ENCODE data around the gene SASH3. TPM values are rescaled to one million over a fixed set of nuclear protein-coding genes. Genes with fewer than 3 reads are reported as not detected.

The SASH3 gene
- polyA plus RNA-seq, 2 of the 4 experiments (the other 2 are of a cell fraction): not detected

DNA sequence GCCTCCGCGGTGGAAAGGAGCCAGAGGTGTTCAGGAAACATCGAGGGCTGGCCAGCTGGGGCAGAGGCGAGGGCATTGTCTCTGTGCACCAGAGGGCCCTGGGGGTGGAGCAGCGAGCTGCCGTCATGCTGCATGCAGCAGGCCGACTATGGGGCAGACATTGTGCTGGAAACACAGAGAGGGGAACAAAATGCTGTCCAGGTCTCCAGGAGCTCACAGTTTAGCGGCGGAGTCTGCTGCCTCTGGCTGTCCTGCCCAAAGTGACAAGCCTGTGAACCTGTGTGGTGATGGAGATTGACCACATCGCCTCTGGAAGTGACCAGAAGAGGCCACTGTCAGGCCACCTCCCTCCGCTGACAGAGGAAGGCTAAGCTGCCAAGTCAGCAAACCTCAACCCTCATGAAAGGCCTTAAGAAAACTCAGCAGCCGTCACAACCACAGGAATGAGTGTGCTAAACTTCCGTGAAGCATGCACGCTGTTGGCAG lies 20.1 kb upstream of the SASH3 start:
- POLR2A ChIA-PET: no interaction called here
- DNase-seq (ENCODE audit: low read depth in 1 of 2, low spot score in 1 of 2) (peak in 1 of 2 experiments; percentile 9), ATAC-seq (peak; percentile 31 to 55; a peak in 3 of 6 replicates), FAIRE-seq (no peak)
- WGBS (ENCODE audit: missing lambda C conversion rate): 68% methylated on average over 9 of the region's 14 CpGs
- H3K4me3 ChIP-seq: no peak overlapping the region
- no peaks in the 10 kb centered on the region for H3K9me3 ChIP-seq
- CTCF ChIA-PET: interaction anchor here (1.0 to 1.9 kb wide), 2 partner anchors 33 to 37 kb away, joined by 3 to 6 read pairs; no protein-coding TSS in a partner anchor
- H3K27ac ChIP-seq: no peak overlapping the region
- no peak overlapping the region for H3K4me2 ChIP-seq
- H3K4me1 ChIP-seq: no peaks in the 10 kb centered on the region
- no peak for TF ChIP-seq SMC3 (IDR thresholded peaks at IDR 0.05)
- peak; percentile 69 for TF ChIP-seq MAFK (IDR thresholded peaks at IDR 0.05; ENCODE audit: partially characterized antibody)
- no peak for TF ChIP-seq CHD4 (IDR thresholded peaks at IDR 0.05; ENCODE audit: borderline replicate concordance)
- no peak for TF ChIP-seq JUN (IDR thresholded peaks at IDR 0.05)
- TF ChIP-seq JUNB (IDR thresholded peaks at IDR 0.05): no peak
- TF ChIP-seq, protein P1, sequence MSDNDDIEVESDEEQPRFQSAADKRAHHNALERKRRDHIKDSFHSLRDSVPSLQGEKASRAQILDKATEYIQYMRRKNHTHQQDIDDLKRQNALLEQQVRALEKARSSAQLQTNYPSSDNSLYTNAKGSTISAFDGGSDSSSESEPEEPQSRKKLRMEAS (IDR thresholded peaks at IDR 0.05): no peak

DNA sequence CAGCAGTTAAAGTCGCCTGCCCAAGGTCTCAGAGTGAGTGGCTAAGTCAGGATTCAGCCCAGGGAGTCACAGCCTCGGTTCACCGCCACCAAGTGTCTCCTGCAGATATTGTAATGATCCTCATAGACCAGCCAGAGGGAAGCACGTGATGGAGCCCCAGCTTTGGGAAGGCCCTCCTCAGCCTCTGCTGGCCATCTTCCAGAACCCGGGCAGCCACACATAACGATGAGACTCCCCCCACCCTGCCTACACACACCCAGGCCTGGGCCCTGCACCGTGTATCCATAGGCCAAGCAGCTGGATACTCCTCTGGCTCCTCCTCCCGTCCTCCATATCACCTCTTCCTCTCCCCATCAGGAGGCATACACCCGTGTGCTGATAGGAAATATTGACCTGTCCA lies 19.6 kb upstream of the SASH3 start:
- 65% methylated on average over 6 of the region's 9 CpGs for WGBS (ENCODE audit: missing lambda C conversion rate)

DNA sequence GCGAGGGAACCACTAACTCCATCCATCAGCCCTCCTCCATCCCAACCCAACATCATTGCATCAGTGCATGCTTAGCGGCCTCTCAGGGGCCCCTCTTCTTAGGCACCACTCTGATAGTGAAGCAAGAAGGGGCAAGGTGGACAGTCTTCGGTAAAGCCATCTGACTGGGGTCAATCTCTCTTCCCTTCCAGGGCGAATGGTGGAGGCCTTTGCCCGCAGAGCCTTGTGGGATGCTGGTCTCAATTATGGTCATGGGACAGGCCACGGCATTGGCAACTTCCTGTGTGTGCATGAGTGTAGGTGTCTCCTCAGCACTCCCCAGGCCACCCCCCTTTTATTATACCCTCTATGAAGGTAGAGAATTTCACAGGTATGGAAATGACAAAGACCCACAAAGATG lies 18.8 kb upstream of the SASH3 start:
- no peak overlapping the region for H3K4me3 ChIP-seq
- DNase-seq (ENCODE audit: low read depth in 1 of 2, low spot score in 1 of 2): no peak
- CTCF ChIA-PET: no interaction called here

More for the DNA sequence above, 19.6 kb upstream of the SASH3 start:
- H3K4me3 ChIP-seq: no peak overlapping the region
- TF ChIP-seq EP300 (IDR thresholded peaks at IDR 0.05) (no peak), RARB (CRISPR knock-in tag; IDR thresholded peaks at IDR 0.05) (no peak), HOXA7 (CRISPR knock-in tag; IDR thresholded peaks at IDR 0.05) (no peak), ZSCAN20 (CRISPR knock-in tag; IDR thresholded peaks at IDR 0.05) (no peak), CHD4 (IDR thresholded peaks at IDR 0.05; ENCODE audit: borderline replicate concordance) (no peak), CHD2 (IDR thresholded peaks at IDR 0.05; ENCODE audit: low read length, partially characterized antibody) (no peak), RFX5 (IDR thresholded peaks at IDR 0.05) (no peak), JUNB (IDR thresholded peaks at IDR 0.05) (no peak), FOXS1 (CRISPR knock-in tag; IDR thresholded peaks at IDR 0.05) (no peak), HOXB5 (CRISPR knock-in tag; IDR thresholded peaks at IDR 0.05) (no peak), FOSL2 (IDR thresholded peaks at IDR 0.05) (no peak), FOSL2 (CRISPR knock-in tag; IDR thresholded peaks at IDR 0.05) (no peak), JUN (IDR thresholded peaks at IDR 0.05) (no peak), FOSB (CRISPR knock-in tag; IDR thresholded peaks at IDR 0.05) (no peak), TP53 (CRISPR knock-in tag; IDR thresholded peaks at IDR 0.05) (no peak), NR3C1 (IDR thresholded peaks at IDR 0.05) (no peak), PHF8 (IDR thresholded peaks at IDR 0.05; ENCODE audit: borderline replicate concordance, low read depth) (no peak), KDM1A (IDR thresholded peaks at IDR 0.05; ENCODE audit: low read depth) (no peak)
- TF ChIP-seq, protein P2, sequence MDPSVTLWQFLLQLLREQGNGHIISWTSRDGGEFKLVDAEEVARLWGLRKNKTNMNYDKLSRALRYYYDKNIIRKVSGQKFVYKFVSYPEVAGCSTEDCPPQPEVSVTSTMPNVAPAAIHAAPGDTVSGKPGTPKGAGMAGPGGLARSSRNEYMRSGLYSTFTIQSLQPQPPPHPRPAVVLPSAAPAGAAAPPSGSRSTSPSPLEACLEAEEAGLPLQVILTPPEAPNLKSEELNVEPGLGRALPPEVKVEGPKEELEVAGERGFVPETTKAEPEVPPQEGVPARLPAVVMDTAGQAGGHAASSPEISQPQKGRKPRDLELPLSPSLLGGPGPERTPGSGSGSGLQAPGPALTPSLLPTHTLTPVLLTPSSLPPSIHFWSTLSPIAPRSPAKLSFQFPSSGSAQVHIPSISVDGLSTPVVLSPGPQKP (IDR thresholded peaks at IDR 0.05; ENCODE audit: low read depth, low read length): no peak
- TF ChIP-seq, protein P3, sequence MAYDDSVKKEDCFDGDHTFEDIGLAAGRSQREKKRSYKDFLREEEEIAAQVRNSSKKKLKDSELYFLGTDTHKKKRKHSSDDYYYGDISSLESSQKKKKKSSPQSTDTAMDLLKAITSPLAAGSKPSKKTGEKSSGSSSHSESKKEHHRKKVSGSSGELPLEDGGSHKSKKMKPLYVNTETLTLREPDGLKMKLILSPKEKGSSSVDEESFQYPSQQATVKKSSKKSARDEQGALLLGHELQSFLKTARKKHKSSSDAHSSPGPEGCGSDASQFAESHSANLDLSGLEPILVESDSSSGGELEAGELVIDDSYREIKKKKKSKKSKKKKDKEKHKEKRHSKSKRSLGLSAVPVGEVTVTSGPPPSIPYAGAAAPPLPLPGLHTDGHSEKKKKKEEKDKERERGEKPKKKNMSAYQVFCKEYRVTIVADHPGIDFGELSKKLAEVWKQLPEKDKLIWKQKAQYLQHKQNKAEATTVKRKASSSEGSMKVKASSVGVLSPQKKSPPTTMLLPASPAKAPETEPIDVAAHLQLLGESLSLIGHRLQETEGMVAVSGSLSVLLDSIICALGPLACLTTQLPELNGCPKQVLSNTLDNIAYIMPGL (CRISPR knock-in tag; IDR thresholded peaks at IDR 0.05; ENCODE audit: borderline replicate concordance): no peak
- TF ChIP-seq, protein P4, sequence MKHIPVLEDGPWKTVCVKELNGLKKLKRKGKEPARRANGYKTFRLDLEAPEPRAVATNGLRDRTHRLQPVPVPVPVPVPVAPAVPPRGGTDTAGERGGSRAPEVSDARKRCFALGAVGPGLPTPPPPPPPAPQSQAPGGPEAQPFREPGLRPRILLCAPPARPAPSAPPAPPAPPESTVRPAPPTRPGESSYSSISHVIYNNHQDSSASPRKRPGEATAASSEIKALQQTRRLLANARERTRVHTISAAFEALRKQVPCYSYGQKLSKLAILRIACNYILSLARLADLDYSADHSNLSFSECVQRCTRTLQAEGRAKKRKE (CRISPR knock-in tag; IDR thresholded peaks at IDR 0.05; ENCODE audit: low read depth): no peak
- CTCF ChIA-PET: no interaction called here
- POLR2A ChIA-PET: no interaction called here
- no peaks in the 10 kb centered on the region for H3K4me1 ChIP-seq
- H3K4me2 ChIP-seq: no peak overlapping the region
- FAIRE-seq: no peak
- no peaks in the 10 kb centered on the region for H3K9me3 ChIP-seq
- ATAC-seq: no peak
- H3K27ac ChIP-seq: no peak overlapping the region
- DNase-seq (ENCODE audit: low read depth in 1 of 2, low spot score in 1 of 2): no peak

More for the DNA sequence above, 18.8 kb upstream of the SASH3 start:
- ATAC-seq (no peak), FAIRE-seq (no peak)
- Histone ChIP-seq H3K4me2 (no peak overlapping the region), H3K4me1 (no peaks in the 10 kb centered on the region), H3K27ac (no peak overlapping the region), H3K9me3 (no peaks in the 10 kb centered on the region)
- POLR2A ChIA-PET: no interaction called here
- no peak for TF ChIP-seq RFX5 (IDR thresholded peaks at IDR 0.05)
- TF ChIP-seq CHD4 (IDR thresholded peaks at IDR 0.05; ENCODE audit: borderline replicate concordance): no peak
- no peak for TF ChIP-seq BHLHE40 (IDR thresholded peaks at IDR 0.05; ENCODE audit: low read depth, low read length)
- no peak for TF ChIP-seq RNF2 (IDR thresholded peaks at IDR 0.05; ENCODE audit: borderline replicate concordance, low read depth)
- TF ChIP-seq, protein P3 (CRISPR knock-in tag; IDR thresholded peaks at IDR 0.05; ENCODE audit: borderline replicate concordance): no peak
- TF ChIP-seq EHMT2 (IDR thresholded peaks at IDR 0.05; ENCODE audit: low read depth): no peak
- TF ChIP-seq, protein P1 (IDR thresholded peaks at IDR 0.05): no peak
- no peak for TF ChIP-seq GATA3 (IDR thresholded peaks at IDR 0.05; ENCODE audit: borderline replicate concordance)
- no peak for TF ChIP-seq KDM1A (IDR thresholded peaks at IDR 0.05; ENCODE audit: low read depth)
- TF ChIP-seq FOSL2 (IDR thresholded peaks at IDR 0.05): no peak
- TF ChIP-seq FOSL2 (CRISPR knock-in tag; IDR thresholded peaks at IDR 0.05): no peak
- TF ChIP-seq ESRRA (IDR thresholded peaks at IDR 0.05; ENCODE audit: borderline replicate concordance, low read length): no peak
- whole genome bisulfite sequencing (ENCODE audit: missing lambda C conversion rate): 93% methylated on average over 3 of the region's 6 CpGs
